Raji (cell line): ENCODE measurements around the gene CTNNBL1.

Experiments
- POLR2A ChIP-seq: IDR thresholded peaks from 2 replicates; pipeline ENCODE4 v1.6.1; 2011; ENCODE audit warnings: low read depth, low read length, control low read depth; ENCODE audit not compliant: insufficient read depth

Gene CTNNBL1

GRCh38 chr20:37726321-37726720 is 32.5 kb downstream of the CTNNBL1 start:
- TF ChIP-seq POLR2A, result no peak

- no peak for TF ChIP-seq POLR2A
Measured at GRCh38 chr20:37726971-37727956, 33.4 kb downstream of the CTNNBL1 start.

GRCh38 chr20:37727957-37728634 is 34.3 kb downstream of the CTNNBL1 start:
- no peak for TF ChIP-seq POLR2A

- TF ChIP-seq POLR2A, result no peak
Measured at GRCh38 chr20:37728635-37728983, 34.8 kb downstream of the CTNNBL1 start.

- no peak for TF ChIP-seq POLR2A
Measured at GRCh38 chr20:37729452-37729851, 35.6 kb downstream of the CTNNBL1 start.

GRCh38 chr20:37729909-37730308 is 36.1 kb downstream of the CTNNBL1 start:
- no peak for TF ChIP-seq POLR2A

- no peak for TF ChIP-seq POLR2A
Measured at GRCh38 chr20:37733416-37733815, 39.6 kb downstream of the CTNNBL1 start.

GRCh38 chr20:37734228-37734985 is 40.6 kb downstream of the CTNNBL1 start:
- no peak for TF ChIP-seq POLR2A

GRCh38 chr20:37735541-37735940 is 41.7 kb downstream of the CTNNBL1 start:
- TF ChIP-seq POLR2A, result no peak

GRCh38 chr20:37736132-37736531 is 42.3 kb downstream of the CTNNBL1 start:
- TF ChIP-seq POLR2A, result no peak

GRCh38 chr20:37737826-37738420 is 44.1 kb downstream of the CTNNBL1 start:
- no peak for TF ChIP-seq POLR2A

GRCh38 chr20:37741055-37741454 is 47.2 kb downstream of the CTNNBL1 start:
- no peak for TF ChIP-seq POLR2A

GRCh38 chr20:37741570-37741969 is 47.7 kb downstream of the CTNNBL1 start:
- TF ChIP-seq POLR2A, result no peak

GRCh38 chr20:37742131-37742530 is 48.3 kb downstream of the CTNNBL1 start:
- TF ChIP-seq POLR2A, result no peak

GRCh38 chr20:37744347-37744746 is 50.5 kb downstream of the CTNNBL1 start:
- no peak for TF ChIP-seq POLR2A
